ENCODE measurements around the gene TAF15. TPM values are rescaled to one million over a fixed set of nuclear protein-coding genes. Genes with fewer than 3 reads are reported as not detected.

Gene TAF15
- total and polyA plus RNA-seq, 3 donors from 2014 or later = 133 to 185 (median 160) TPM

DNA sequence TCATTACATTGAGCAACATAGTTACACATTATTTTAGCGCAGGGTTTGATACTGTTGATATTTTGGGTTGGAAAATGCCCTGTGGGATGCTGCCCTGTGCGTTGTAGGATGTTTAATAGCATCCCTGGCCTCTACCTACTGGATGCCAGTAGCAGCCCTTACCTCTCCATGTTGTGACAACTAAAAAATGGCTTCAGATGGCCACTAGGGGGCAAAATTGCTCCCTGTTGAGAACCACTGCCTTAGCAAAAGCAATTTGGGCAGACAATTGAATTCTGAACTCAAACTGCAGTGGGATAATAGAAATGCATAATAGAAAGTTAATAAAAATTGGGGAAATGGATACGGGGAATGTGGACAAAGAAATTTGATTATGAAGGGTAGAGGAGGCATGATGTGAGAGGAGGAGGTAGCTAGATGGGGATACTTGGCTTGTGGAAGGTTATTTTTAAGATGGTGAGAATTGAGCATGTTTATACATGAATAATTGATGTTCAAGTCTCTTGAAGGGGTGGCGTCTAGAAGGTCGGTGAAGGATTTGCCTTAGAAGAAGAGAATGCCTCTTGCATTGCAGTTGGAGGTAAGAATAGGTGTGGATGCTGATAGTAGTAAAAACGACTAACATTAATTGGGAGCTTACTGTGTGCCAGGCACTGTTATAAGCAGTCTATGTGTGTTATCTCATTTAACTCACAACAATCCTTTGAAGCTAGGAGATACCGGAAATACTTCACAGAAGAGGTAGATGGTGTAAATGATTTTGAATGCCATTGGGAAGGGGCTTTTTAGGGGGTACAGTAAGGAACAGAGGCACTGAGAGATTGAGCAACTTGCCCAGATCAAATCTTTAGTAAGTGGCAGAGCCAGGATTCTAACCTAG lies 40.4 kb downstream of the TAF15 start:
- H3K9me3 ChIP-seq = no peaks in the 10 kb centered on the region
- DNase-seq = peak; percentile 62
- H3K4me3 ChIP-seq = no peak overlapping the region
- no peaks in the 10 kb centered on the region for H3K4me1 ChIP-seq
- H3K36me3 ChIP-seq (ENCODE audit: low read depth, missing control alignments) = no peaks in the 10 kb centered on the region
- no peaks in the 10 kb centered on the region for H3K27me3 ChIP-seq
- H3K27ac ChIP-seq = no peak overlapping the region
- no peak for TF ChIP-seq POLR2A (IDR thresholded peaks at IDR 0.05)
- TF ChIP-seq, protein P1, sequence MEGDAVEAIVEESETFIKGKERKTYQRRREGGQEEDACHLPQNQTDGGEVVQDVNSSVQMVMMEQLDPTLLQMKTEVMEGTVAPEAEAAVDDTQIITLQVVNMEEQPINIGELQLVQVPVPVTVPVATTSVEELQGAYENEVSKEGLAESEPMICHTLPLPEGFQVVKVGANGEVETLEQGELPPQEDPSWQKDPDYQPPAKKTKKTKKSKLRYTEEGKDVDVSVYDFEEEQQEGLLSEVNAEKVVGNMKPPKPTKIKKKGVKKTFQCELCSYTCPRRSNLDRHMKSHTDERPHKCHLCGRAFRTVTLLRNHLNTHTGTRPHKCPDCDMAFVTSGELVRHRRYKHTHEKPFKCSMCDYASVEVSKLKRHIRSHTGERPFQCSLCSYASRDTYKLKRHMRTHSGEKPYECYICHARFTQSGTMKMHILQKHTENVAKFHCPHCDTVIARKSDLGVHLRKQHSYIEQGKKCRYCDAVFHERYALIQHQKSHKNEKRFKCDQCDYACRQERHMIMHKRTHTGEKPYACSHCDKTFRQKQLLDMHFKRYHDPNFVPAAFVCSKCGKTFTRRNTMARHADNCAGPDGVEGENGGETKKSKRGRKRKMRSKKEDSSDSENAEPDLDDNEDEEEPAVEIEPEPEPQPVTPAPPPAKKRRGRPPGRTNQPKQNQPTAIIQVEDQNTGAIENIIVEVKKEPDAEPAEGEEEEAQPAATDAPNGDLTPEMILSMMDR (IDR thresholded peaks at IDR 0.05) = peak; percentile 64 to 84 (median 70)
- intact Hi-C loops (cut with DNase I; ENCODE audit: low total_unique reads) = no loop called here
- 66 to 72% methylated on average over 7 of the region's 7 CpGs for WGBS, 2 donors

DNA sequence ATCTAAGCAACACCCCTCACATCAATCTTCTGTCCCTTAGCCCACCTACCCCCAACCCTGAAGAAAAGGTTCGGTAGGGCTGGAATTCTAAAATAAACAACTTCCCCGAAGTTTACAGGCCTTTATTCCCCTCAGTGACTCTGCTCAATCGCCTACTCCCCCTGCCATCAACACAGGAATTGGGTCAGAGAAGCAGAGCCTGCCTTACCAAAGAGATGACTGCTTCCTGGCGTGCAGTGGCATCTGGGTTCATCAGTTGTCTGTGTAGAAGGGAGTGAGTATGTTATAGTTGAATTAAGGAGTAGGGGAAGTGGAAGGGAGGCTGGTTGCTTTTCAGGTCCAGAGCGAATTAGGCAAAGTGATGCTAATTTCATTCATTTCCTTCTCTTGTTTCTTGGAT lies 46.7 kb downstream of the TAF15 start:
- TF ChIP-seq, protein P1 (IDR thresholded peaks at IDR 0.05) = no peak
- TF ChIP-seq POLR2A (IDR thresholded peaks at IDR 0.05) = no peak
- no peaks in the 10 kb centered on the region for H3K4me1 ChIP-seq
- no peak for DNase-seq
- intact Hi-C loops (cut with DNase I; ENCODE audit: low total_unique reads) = no loop called here
- no peak overlapping the region for H3K27ac ChIP-seq
- no peak overlapping the region for H3K4me3 ChIP-seq
- 73 to 80% methylated on average over 5 of the region's 5 CpGs for WGBS, 2 donors
- H3K27me3 ChIP-seq = no peaks in the 10 kb centered on the region
- H3K36me3 ChIP-seq (ENCODE audit: low read depth, missing control alignments) = no peaks in the 10 kb centered on the region
- no peaks in the 10 kb centered on the region for H3K9me3 ChIP-seq

DNA sequence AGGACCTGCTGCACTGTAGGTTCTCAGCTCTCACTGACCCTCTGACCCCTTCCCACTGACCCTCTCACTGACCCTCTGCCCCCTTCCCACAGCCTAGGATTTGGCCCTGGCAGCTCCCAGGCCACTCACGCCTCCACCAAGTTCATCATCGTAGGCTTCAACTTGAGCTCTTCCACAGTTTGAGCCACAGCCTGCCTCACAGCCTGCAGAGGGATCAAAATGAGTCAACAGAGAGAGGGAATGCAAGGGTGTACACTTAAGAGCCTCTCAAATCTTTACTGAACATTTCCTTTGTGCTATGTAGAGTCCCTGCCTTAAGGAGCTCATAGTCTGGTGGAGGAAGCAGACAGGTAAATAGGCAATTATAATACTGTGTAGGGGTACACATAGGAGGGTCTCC lies 47.3 kb downstream of the TAF15 start:
- Histone ChIP-seq H3K4me3 (no peak overlapping the region), H3K4me1 (no peaks in the 10 kb centered on the region), H3K27me3 (no peaks in the 10 kb centered on the region), H3K9me3 (no peaks in the 10 kb centered on the region), H3K36me3 (ENCODE audit: low read depth, missing control alignments) (no peaks in the 10 kb centered on the region), H3K27ac (no peak overlapping the region)
- 100% methylated on average over 1 to 2 of the region's 2 CpGs for WGBS, 2 donors
- intact Hi-C loops (cut with DNase I; ENCODE audit: low total_unique reads) = no loop called here
- no peak for TF ChIP-seq POLR2A (IDR thresholded peaks at IDR 0.05)
- TF ChIP-seq, protein P1 (IDR thresholded peaks at IDR 0.05) = no peak
- no peak for DNase-seq

DNA sequence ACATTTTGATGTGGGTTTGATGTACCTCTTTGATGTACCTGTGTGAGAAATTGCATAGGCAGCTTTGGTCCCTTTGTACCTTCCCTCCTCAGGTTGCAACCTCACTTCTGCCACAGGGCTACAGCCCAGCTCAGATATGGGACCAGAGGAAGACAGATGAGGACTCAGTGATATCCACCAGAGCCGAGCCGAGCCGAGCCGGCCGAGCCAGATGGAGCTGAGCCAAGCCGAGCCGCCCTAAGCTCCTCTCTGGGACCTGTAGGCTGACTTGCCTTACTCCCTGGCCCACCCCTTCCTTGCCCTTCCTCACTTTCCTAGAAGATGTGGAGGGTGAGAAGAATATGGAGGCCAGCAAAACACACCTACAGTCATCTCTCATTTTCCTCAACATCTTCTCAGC lies 55.6 kb downstream of the TAF15 start:
- no peak for DNase-seq
- Histone ChIP-seq H3K27ac (no peak overlapping the region), H3K36me3 (ENCODE audit: low read depth, missing control alignments) (no peaks in the 10 kb centered on the region), H3K4me1 (no peaks in the 10 kb centered on the region), H3K9me3 (no peaks in the 10 kb centered on the region), H3K27me3 (no peaks in the 10 kb centered on the region), H3K4me3 (no peak overlapping the region)
- intact Hi-C loops (cut with DNase I; ENCODE audit: low total_unique reads) = no loop called here
- WGBS, 2 donors = 85 to 91% methylated on average over 7 of the region's 7 CpGs
- TF ChIP-seq, protein P1 (IDR thresholded peaks at IDR 0.05) = no peak
- no peak for TF ChIP-seq POLR2A (IDR thresholded peaks at IDR 0.05)

All from testis (tissue), 3 donors.